ENCODE measurements around the gene SLC25A25.

The SLC25A25 gene

DNA sequence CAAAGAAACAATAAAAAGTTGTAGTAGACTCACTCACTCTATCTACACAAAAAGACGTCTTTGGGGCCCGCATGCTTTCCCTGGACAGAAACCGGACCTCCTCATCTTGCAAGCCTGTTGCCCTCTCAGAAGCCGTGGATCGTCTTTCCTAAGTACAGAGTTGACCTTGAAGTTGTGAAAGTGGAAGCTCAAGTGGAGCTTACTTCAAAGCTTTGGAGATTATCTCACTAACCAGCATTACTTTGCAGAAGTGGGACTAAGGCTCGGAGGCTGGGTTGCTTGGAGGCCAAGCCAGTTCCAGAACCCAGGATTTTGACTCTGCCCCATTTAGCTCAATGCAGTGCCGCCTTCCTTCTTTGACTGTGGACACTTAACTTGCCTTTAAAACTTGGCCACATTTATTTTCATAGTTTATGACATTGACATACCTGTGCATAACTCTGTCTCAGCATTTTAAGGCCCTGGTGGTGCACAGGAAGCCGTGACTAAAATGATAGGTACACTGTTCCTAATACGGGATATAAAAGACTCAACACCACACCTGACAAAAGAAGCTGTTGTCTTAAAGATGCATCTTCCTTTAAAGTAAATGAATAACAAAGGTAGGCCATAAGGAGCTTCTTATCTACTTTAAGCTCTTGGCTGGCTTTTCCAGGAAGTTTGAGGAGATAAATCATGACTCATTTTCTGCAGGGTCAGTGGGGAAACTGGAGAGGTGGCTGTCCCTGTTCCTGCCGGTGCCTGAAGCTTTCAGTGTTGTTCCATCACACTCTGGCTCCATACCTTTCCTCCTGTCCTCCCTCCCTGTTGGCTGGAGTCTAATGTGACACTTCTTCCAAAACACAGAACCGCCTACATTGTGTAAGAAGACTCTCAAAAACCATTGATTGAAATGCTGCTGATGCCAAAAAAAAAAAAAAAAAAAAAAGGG is 10.7 kb downstream of the SLC25A25 start:
- Mint-ChIP-seq H3K36me3 (peaks cover 2% of the 10 kb centered on the region), H3K27ac (peak overlapping the region; percentile 59), H3K27me3 (no peaks in the 10 kb centered on the region), H3K4me1 (peaks cover 45% of the 10 kb centered on the region), H3K4me3 (no peak overlapping the region), H3K9me3 (no peaks in the 10 kb centered on the region)

- H3K27ac Mint-ChIP-seq, result no peak overlapping the region
- H3K4me1 Mint-ChIP-seq, result peaks cover 49% of the 10 kb centered on the region
- no peak overlapping the region for H3K4me3 Mint-ChIP-seq
- H3K9me3 Mint-ChIP-seq, result no peaks in the 10 kb centered on the region
- H3K36me3 Mint-ChIP-seq, result peaks cover 2% of the 10 kb centered on the region
- H3K27me3 Mint-ChIP-seq, result no peaks in the 10 kb centered on the region
These were observed 12.2 kb downstream of the SLC25A25 start for GRCh38 chr9:128080206-128080605.

GRCh38 chr9:128081056-128081455 is 13.0 kb downstream of the SLC25A25 start:
- Mint-ChIP-seq H3K27me3 (no peaks in the 10 kb centered on the region), H3K9me3 (no peaks in the 10 kb centered on the region), H3K36me3 (peaks cover 5% of the 10 kb centered on the region), H3K4me1 (peaks cover 54% of the 10 kb centered on the region), H3K27ac (peak overlapping the region; percentile 87), H3K4me3 (no peak overlapping the region)

GRCh38 chr9:128082151-128082550 is 14.1 kb downstream of the SLC25A25 start:
- Mint-ChIP-seq H3K4me3 (no peak overlapping the region), H3K27ac (no peak overlapping the region), H3K36me3 (peaks cover 5% of the 10 kb centered on the region), H3K9me3 (no peaks in the 10 kb centered on the region), H3K4me1 (peaks cover 55% of the 10 kb centered on the region), H3K27me3 (no peaks in the 10 kb centered on the region)

- H3K27me3 Mint-ChIP-seq, result no peaks in the 10 kb centered on the region
- peaks cover 3% of the 10 kb centered on the region for H3K36me3 Mint-ChIP-seq
- H3K9me3 Mint-ChIP-seq, result no peaks in the 10 kb centered on the region
- no peak overlapping the region for H3K27ac Mint-ChIP-seq
- no peak overlapping the region for H3K4me3 Mint-ChIP-seq
- peaks cover 55% of the 10 kb centered on the region for H3K4me1 Mint-ChIP-seq
These were observed 16.7 kb downstream of the SLC25A25 start for GRCh38 chr9:128084746-128085145.

- Mint-ChIP-seq H3K4me1 (peaks cover 58% of the 10 kb centered on the region), H3K36me3 (peaks cover 3% of the 10 kb centered on the region), H3K9me3 (no peaks in the 10 kb centered on the region), H3K27me3 (no peaks in the 10 kb centered on the region), H3K27ac (peak overlapping the region; percentile 12), H3K4me3 (no peak overlapping the region)
These were observed 17.9 kb downstream of the SLC25A25 start for GRCh38 chr9:128085943-128086342.

DNA sequence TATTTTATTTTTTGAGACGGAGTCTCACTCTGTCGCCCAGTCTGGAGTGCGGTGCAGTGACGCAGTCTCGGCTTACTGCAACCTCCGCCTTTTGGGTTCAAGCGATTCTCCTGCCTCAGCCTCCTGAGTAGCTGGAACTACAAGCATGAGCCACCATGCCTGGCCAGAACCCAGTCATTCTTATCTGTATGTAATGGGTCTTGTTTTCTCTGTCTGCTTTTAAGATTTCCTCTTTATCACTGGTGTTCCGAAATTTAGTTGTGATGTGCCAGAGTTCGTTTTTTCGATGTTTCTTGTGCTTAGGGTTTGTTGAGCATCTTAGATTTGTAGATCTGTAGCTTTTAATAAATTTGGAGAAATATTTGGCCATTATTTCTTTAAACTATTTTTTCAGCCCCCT is 19.2 kb downstream of the SLC25A25 start:
- no peaks in the 10 kb centered on the region for H3K27me3 Mint-ChIP-seq
- peaks cover 60% of the 10 kb centered on the region for H3K4me1 Mint-ChIP-seq
- peak overlapping the region; percentile 87 for H3K27ac Mint-ChIP-seq
- H3K9me3 Mint-ChIP-seq, result no peaks in the 10 kb centered on the region
- H3K4me3 Mint-ChIP-seq, result no peak overlapping the region
- H3K36me3 Mint-ChIP-seq, result peaks cover 3% of the 10 kb centered on the region

DNA sequence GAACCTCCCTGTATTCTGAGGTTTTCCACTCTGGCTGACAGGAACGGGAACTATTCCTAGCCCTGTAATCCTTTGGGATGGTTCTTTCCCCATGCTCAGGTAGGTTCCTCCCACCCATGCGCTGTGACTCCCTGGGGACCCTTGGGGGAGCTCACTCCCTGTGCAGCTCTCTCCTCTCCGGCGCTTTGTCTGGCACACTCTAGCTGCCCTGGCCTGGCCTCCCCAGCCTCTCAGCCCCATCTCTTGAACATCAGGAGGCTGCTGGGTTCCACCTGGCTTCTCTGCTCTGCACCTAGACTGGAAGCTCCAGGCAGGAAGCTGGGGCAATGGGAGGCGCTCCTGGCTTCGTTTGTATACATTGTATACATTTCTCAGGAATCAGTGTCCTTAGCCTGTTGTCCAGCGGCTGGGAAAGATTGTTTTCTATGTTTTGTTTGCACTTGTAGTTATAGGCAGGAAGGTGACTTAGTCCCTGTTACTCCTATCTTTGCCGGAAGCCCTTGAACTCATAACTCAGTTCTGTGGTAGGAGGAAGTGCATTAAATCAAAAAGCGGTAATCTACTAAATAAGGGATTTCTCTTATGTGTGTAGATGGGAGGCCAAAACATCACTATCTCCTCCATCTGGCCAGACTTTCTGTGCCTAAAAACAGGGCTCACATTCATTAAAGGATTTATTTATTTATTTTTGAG is 20.4 kb downstream of the SLC25A25 start:
- Mint-ChIP-seq H3K27ac (peak overlapping the region; percentile 38), H3K9me3 (no peaks in the 10 kb centered on the region), H3K36me3 (peaks cover 3% of the 10 kb centered on the region), H3K4me3 (peak overlapping the region; percentile 3), H3K4me1 (peaks cover 71% of the 10 kb centered on the region), H3K27me3 (no peaks in the 10 kb centered on the region)

DNA sequence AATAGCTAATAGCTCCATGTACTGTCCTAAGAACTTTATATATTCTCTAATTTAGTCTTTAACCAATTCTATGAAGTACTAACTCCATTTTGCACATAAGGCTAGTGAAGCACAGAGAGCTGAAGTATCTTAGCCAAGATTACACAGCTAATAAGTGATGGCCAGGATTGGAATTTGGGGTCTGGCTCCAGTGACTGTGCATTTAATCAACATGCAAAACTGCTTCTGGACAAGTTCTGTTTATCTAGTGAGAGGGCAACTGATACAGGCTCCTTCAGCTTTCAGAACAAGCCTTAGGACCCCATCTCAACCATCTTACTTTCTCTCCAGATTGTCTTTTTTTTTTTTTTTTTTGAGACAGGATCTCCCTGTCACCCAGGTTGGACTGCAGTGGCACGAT is 21.3 kb downstream of the SLC25A25 start:
- H3K9me3 Mint-ChIP-seq, result no peaks in the 10 kb centered on the region
- H3K27me3 Mint-ChIP-seq, result no peaks in the 10 kb centered on the region
- no peak overlapping the region for H3K27ac Mint-ChIP-seq
- H3K36me3 Mint-ChIP-seq, result peaks cover 3% of the 10 kb centered on the region
- H3K4me1 Mint-ChIP-seq, result peaks cover 70% of the 10 kb centered on the region
- no peak overlapping the region for H3K4me3 Mint-ChIP-seq

GRCh38 chr9:128091144-128091543 is 23.1 kb downstream of the SLC25A25 start:
- no peak overlapping the region for H3K27ac Mint-ChIP-seq
- H3K4me1 Mint-ChIP-seq, result peaks cover 70% of the 10 kb centered on the region
- H3K9me3 Mint-ChIP-seq, result no peaks in the 10 kb centered on the region
- no peaks in the 10 kb centered on the region for H3K36me3 Mint-ChIP-seq
- no peaks in the 10 kb centered on the region for H3K27me3 Mint-ChIP-seq
- H3K4me3 Mint-ChIP-seq, result no peak overlapping the region

- H3K27me3 Mint-ChIP-seq, result no peaks in the 10 kb centered on the region
- H3K9me3 Mint-ChIP-seq, result no peaks in the 10 kb centered on the region
- peak overlapping the region; percentile 38 for H3K4me3 Mint-ChIP-seq
- peaks cover 72% of the 10 kb centered on the region for H3K4me1 Mint-ChIP-seq
- no peaks in the 10 kb centered on the region for H3K36me3 Mint-ChIP-seq
- H3K27ac Mint-ChIP-seq, result peak overlapping the region; percentile 77
These were observed 23.5 kb downstream of the SLC25A25 start for GRCh38 chr9:128091571-128091970.

GRCh38 chr9:128092199-128092977 is 24.4 kb downstream of the SLC25A25 start:
- Mint-ChIP-seq H3K36me3 (no peaks in the 10 kb centered on the region), H3K4me1 (peaks cover 78% of the 10 kb centered on the region), H3K27me3 (no peaks in the 10 kb centered on the region), H3K9me3 (no peaks in the 10 kb centered on the region), H3K4me3 (peak overlapping the region; percentile 47), H3K27ac (peak overlapping the region; percentile 83)

DNA sequence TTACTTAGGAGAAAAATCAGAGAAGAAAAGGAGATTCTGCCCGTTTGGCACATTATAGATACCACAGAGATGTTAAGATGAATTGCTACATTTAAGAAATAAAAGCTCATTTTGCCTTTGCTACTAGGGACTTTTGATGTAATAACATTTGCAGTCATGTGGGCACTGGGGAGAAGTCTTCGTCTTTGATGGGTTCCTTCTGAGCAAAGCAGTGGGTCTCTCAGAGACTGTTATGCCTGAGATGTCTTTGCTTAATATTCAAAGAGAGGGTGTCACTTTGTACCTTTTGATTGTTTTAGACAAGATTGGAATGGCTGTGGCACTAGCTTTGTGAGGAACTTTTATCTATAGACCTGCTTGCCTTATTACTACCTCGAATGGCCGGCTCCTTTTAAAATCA is 25.0 kb downstream of the SLC25A25 start:
- peak overlapping the region; percentile 47 for H3K4me3 Mint-ChIP-seq

DNA sequence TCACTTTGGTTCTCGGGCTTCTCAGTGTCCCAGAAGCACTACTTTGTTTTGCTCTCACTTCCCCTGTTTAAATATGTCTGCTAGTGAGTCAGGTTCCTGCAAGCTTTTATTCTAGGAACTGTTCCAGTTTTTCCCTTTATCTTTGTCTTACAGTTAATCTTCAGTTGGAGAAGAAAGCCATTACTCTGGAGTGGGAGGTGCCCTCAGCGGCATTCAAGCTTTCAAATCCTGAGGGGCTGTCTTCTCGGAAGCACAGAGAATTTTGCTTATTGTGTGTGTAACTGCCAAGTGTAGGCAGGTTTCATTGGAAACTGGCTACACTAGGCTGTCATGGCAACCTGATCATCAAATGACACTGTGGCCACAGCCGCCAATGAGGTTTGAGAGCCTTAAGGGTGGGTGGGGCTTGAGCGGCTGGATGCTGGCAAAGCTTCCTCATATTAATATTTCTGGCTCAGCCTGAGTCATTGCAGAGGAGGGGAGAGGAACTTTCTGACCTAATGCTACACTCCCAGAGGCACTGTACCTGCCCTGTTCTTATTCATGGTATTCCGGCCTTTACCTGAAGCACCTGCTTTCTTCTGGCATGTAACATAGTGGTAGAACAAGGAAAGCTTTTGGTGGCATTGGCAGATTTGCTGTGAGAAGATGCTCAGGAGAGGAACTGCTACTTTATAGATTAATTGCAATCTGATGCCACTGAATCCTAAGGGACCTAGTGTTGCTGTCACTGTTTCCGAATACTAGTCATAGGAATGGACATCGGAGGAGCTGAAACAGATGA is 26.3 kb downstream of the SLC25A25 start:
- peak overlapping the region; percentile 86 for H3K4me3 Mint-ChIP-seq

More for the DNA sequence above, 25.0 kb downstream of the SLC25A25 start:
- H3K27ac Mint-ChIP-seq, result peak overlapping the region; percentile 83
- H3K27me3 Mint-ChIP-seq, result no peaks in the 10 kb centered on the region
- H3K4me1 Mint-ChIP-seq, result peaks cover 74% of the 10 kb centered on the region
- no peaks in the 10 kb centered on the region for H3K36me3 Mint-ChIP-seq
- H3K9me3 Mint-ChIP-seq, result no peaks in the 10 kb centered on the region

More for the DNA sequence above, 26.3 kb downstream of the SLC25A25 start:
- Mint-ChIP-seq H3K9me3 (no peaks in the 10 kb centered on the region), H3K36me3 (no peaks in the 10 kb centered on the region), H3K27ac (peak overlapping the region; percentile 99), H3K27me3 (no peaks in the 10 kb centered on the region), H3K4me1 (peaks cover 79% of the 10 kb centered on the region)
